Stimulated activated CD4-positive, alpha-beta T cell treated with anti-CD3 and anti-CD28 coated beads, Interleukin-4, amount 100 ng/mL, for 48 hours (primary cell): Measurements from ENCODE around the gene HOXD11.

ENCODE experiments used
- DNase-seq, 2 donors: peaks; one replicate each; pipeline ENCODE4 v3.0.0-alpha.2; 2020; ENCODE audit warnings: low read depth in 2 of 2

The HOXD11 gene

DNA sequence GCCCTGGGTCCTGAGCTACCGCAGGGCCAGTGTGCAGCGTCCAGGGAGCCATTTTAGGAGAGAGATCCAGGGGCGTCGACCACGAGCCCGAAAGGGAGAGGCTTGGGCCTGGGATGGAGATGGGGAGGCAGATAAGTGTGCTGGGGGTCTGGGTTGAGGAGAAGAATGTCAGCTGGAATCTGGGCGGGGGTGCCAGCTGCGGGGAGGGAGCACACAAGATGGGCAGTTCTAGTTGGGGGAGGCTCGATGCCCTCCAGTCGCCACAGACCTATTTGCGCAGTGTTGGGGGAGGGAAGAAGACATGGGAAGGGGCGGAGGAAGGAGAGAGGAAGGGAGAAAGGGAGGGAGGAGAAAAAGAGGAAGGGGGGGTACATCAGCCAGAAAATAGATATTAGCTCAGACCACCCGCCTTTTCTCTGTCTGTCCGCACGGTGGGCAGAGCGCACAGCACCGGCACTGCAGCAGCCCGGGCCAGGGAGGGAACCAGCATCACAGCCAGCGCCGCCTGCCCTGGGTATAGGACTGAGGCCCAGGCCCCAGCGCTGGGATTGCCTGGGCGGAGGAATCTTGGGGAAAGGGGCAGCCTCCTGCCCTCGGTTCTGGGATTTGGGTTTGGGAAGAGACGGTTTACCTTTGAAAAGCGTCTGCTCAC lies 1.9 kb upstream of the HOXD11 start:
- DNase-seq = no peak

DNA sequence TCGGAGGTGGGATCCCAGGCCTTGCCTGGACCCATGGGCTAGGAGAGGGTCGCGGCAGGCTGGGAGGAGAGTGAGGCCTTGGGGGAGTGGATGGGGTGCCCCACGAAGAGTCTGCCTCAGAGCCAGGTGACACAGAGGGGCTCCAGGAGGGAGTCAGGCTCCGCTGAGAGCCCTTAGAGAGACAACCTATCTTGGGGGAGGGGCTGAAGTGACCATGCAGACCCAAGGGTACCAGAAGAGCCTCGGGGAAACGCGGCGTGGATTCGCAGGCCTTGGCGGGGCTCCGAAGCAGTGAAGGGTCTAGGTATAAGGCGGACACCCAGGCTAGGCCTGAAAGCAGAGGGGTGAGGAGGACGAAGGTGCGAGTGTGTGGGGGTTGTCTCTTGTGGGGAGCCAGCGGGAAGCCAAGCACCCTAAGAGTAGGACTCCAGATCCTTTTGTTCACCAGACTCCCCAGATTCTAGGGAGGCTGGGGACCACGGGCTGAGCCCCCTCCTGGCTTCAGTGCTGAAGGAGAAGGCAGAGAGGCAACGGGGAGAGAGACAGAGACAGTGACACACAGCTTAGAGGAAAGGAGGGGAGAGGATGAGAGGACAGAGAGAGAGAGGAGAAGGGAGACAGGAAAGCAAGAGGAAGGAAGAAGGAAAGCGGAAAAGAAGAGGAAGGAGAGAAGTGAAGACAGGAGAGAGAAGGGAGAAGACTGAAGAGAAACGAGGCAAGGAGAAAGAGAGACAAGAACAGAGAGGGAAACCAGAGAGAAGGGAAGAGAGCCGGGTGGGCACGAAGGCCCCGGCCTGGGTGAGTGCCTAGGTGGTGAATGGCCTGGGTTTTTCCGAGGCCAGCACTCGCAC lies 1.1 kb upstream of the HOXD11 start:
- no peak for DNase-seq

GRCh38 chr2:176107731-176108181 lies 676 bp downstream of the HOXD11 start:
- no peak for DNase-seq

- no peak for DNase-seq
Measured at GRCh38 chr2:176109192-176109901, 2.3 kb downstream of the HOXD11 start.

- no peak for DNase-seq
Measured at GRCh38 chr2:176109946-176110345, 2.9 kb downstream of the HOXD11 start.

DNA sequence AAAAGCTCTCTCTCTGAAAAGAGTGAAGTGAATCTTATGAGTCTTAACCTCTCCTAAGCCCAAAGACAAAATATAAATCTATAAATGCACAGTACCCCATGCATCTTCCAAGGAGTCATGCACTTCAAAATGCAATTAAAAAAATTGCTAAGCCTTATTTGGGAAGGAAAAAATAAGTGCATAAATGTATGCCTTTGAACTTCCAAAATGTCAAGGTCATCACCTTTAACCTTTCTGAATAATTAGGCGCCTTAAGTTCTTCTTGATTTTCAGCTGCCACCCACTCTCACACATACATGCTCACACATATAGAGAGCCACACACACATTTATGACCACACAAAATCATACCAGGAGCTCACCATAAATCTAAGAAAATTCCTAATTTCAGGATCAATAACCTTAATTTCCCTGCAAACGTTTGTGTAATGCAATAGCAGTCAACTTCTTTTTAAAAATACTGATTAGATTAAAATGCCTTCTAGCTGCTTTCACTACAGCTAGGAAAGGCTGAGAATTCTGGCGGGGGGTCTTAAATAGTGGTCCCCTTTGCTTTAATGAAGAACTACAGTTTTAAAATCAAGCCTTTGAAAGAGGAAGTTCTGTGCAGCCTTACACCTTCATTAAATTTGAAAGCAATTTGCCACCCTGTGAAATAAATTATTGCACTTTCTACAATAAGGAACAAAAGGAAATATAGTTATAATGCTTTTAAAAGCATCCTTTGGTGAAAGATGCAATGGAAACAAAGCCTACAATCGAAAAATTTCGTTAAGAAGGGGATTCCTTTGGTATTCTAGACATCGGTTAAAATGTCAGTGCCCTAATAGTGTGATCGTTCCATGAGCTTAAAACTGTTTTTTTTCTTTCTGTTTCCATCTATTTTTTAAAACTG lies 3.6 kb downstream of the HOXD11 start:
- no peak for DNase-seq

GRCh38 chr2:176111309-176111663 lies 4.2 kb downstream of the HOXD11 start:
- DNase-seq = no peak

DNA sequence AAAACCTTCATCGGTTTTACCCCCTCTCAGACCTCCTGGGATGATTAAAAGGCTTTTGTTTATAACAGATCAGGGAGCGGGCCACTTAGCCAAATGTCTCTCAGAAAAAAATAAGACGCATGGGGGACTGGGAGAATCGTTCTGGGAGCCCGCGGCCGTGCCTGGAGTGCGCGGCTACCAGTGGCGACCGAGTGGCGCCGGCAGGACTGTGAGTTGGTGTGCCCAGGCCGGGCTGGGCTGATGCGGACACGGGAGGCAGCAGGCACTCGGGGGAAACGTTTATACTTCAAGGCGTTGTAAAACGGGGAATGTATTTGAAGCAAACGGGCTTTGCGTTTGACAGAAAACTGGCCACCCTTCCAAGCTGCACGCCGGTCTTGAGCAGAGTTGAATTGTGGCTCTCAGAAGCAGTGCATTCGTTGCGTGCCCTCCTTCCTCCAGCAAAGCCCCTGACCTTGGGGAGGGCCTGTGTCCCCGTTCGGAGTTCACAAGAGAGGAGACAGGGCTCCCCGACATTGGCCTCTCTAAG lies 4.8 kb downstream of the HOXD11 start:
- DNase-seq = no peak

GRCh38 chr2:176112375-176113302 lies 5.6 kb downstream of the HOXD11 start:
- no peak for DNase-seq

DNA sequence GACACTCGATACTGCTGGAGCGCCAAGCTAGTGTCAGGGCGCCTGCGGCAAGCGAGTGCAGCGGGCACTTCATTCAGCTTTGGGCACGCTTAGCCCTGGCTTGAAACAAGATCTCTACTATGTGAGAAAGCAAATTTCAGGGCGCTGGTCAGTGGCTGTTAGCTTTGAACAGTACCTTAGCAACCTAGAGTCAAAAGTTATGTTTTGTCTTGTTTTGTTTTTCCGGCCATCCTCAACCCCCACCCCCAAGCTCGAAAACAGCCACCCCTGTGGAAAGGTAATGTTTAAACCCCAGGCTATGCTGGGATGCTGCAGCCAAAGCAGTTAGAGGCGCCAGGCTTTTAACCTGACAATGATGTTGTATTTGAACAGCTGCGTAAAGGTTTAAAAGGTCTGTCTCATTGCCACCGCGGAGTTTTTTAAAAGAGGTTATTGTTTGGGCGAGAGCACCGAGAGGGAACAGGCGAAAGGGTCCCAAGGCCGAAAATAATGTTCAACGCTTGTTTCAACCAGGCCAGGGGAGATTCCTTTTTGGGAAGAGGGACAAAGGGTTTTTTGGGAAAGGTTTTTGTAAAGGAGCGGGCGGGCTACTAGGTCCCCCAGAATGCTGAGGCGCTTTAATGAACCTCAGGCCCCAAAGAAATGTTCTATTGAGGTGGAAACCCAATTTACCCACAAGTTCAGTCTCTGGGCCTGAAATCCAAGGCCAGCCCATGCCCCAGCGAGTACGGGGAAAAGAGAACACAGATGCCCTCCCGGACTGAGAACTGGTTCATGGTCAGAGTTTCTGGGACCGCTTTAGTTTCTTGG lies 7.2 kb downstream of the HOXD11 start:
- DNase-seq = no peak

- no peak for DNase-seq
Measured at GRCh38 chr2:176114930-176115625, 8.0 kb downstream of the HOXD11 start.

- no peak for DNase-seq
Measured at GRCh38 chr2:176115883-176116813, 9.1 kb downstream of the HOXD11 start, which contains the start of gene HOXD10. HOXD10 (plus strand) TSS chr2:176116778; CDS start chr2:176116834, 56 bp downstream.

- DNase-seq = no peak
Measured at GRCh38 chr2:176117162-176117822, 10.2 kb downstream of the HOXD11 start.

- no peak for DNase-seq
Measured at GRCh38 chr2:176117823-176118371, 10.8 kb downstream of the HOXD11 start.

DNA sequence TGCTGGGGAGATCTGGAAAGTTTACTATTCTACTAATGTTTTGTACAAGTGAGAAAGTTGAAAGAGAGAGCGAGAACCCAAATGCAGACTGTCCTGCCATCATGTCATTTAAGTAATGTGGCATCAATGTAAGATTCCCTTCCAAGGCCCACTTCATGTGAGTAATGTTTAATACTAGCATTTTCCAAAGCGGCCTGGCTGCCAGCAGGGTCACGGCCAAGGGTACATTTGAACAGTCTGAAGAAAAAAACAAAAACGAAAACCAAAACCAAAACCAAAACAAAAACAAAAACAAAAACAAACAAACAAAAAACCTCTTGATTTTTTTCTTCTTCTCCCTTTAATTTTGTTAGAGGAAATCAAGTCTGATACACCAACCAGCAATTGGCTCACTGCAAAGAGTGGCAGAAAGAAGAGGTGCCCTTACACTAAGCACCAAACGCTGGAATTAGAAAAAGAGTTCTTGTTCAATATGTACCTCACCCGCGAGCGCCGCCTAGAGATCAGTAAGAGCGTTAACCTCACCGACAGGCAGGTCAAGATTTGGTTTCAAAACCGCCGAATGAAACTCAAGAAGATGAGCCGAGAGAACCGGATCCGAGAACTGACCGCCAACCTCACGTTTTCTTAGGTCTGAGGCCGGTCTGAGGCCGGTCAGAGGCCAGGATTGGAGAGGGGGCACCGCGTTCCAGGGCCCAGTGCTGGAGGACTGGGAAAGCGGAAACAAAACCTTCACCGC lies 11.7 kb downstream of the HOXD11 start:
- DNase-seq = no peak
